Uterus (tissue), 2 donors: ENCODE results near the gene SLC12A1.

Experiments used
- CTCF ChIP-seq, 4 experiments: fragments of 200-600 bp in 2 of 4; fragments of 450-650 bp in 2 of 4; sonication (generic) in 2 of 4; IDR thresholded peaks; one replicate each; pipeline ENCODE4 v1.5.1; 2016 to 2019; ENCODE audit warnings: antibody characterized with exemption in 4 of 4, mild to moderate bottlenecking in 2 of 4, moderate library complexity in 1 of 4
- POLR2A ChIP-seq, 2 donors: fragments of 450-650 bp; IDR thresholded peaks; one replicate each; pipeline ENCODE4 v1.6.1; 2016; ENCODE audit warnings: antibody characterized with exemption in 2 of 2, mild to moderate bottlenecking in 1 of 2, moderate library complexity in 1 of 2

GRCh38 chr15:48202068-48202467 lies 4.0 kb upstream of the SLC12A1 start:
- no peak for TF ChIP-seq CTCF (IDR thresholded peaks at IDR 0.05)
- TF ChIP-seq POLR2A (IDR thresholded peaks at IDR 0.05): no peak
